Subcutaneous abdominal adipose tissue (tissue), 5 donors: Measurements from ENCODE around the gene CNOT1.
"Not testable (repeated sequence)": the region's sequence is repeated elsewhere in the genome, so short reads cannot be mapped to it uniquely, and the experiment has no call there.

Source experiments
- H3K27ac ChIP-seq: one replicate; pipeline ENCODE4 v1.7.0; 2013; ENCODE audit warnings: low read depth, mild to moderate bottlenecking, inconsistent platforms, low read length, moderate library complexity
- H3K27me3 ChIP-seq, 5 donors: one replicate each; pipeline ENCODE4 v1.7.0; 2013; ENCODE audit warnings: low read length in 5 of 5, inconsistent platforms in 1 of 5; ENCODE audit not compliant: control insufficient read depth in 5 of 5, insufficient read depth in 4 of 5
- H3K36me3 ChIP-seq, 5 donors: one replicate each; pipeline ENCODE4 v1.7.0; 2013; ENCODE audit warnings: low read length in 5 of 5; ENCODE audit not compliant: control insufficient read depth in 5 of 5, insufficient read depth in 5 of 5
- H3K4me1 ChIP-seq, 5 donors: one replicate each; pipeline ENCODE4 v1.7.0; 2013; ENCODE audit warnings: low read length in 5 of 5, mild to moderate bottlenecking in 3 of 5, moderate library complexity in 1 of 5; ENCODE audit not compliant: control insufficient read depth in 5 of 5, insufficient read depth in 5 of 5
- H3K4me3 ChIP-seq, 5 donors: one replicate each; pipeline ENCODE4 v1.7.0; 2013; ENCODE audit warnings: low read length in 5 of 5, low read depth in 1 of 5
- H3K9ac ChIP-seq, 5 donors: one replicate each; pipeline ENCODE4 v1.7.0; 2013; ENCODE audit warnings: low read length in 5 of 5, mild to moderate bottlenecking in 4 of 5, moderate library complexity in 3 of 5
- H3K9me3 ChIP-seq, 5 donors: one replicate each; pipeline ENCODE4 v1.7.0; 2013; ENCODE audit warnings: low read length in 5 of 5; ENCODE audit not compliant: control insufficient read depth in 5 of 5
- donor health status: healthy.
- donor health status: healthy.
- donor health status: healthy.
- donor health status: healthy.
- donor health status: healthy.

The CNOT1 gene

GRCh38 chr16:58584831-58585505 is 44.7 kb downstream of the CNOT1 start:
- Histone ChIP-seq H3K36me3 (peaks cover 55 to 90% (median 70%) of the 10 kb centered on the region in 5 donors), H3K9ac (no peak overlapping the region)

DNA sequence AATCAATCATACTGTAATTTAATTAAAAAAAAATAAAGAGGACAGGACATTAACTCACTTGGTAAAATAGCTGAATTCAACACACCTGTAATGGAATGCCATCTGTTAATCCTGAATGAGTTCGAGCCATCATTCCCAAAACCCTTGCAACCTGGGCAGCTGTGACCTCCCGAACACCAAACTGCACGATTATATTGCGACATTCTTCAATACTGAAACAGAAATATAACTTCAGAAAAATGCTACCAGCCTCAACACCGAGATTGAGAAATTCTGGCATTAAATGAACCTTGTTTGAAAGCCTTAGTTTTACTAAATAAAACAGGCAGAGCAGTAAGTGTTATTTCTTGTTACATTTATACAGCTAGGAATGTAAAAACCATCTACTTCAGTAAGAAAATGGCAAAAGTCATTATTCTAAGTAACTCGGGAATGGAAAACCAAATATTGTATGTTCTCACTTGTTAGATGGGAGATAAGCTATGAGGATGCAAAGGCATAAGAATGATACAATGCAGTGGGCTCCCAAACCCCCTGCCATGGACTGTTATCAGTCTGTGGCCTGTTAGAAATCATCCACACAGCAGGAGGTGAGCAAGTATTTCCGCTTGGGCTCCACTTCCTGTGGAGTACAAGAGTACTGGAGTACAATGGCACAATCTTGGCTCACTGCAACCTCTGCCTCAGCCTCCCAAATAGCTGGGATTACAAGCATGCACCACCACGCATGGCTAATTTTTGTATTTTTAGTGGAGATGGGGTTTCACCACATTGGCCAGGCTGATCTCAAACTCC is 46.5 kb downstream of the CNOT1 start:
- peaks cover 63 to 96% (median 80%) of the 10 kb centered on the region in 5 donors for H3K36me3 ChIP-seq
- no peaks in the 10 kb centered on the region for H3K27me3 ChIP-seq
- no peak overlapping the region for H3K9ac ChIP-seq
- H3K4me3 ChIP-seq, result no peak overlapping the region
- no peaks in the 10 kb centered on the region for H3K9me3 ChIP-seq
- H3K4me1 ChIP-seq, result peaks cover 0 to 4% (median 0%) of the 10 kb centered on the region in 5 donors
- no peak overlapping the region for H3K27ac ChIP-seq

More at GRCh38 chr16:58584831-58585505, 44.7 kb downstream of the CNOT1 start:
- Histone ChIP-seq H3K9me3 (no peaks in the 10 kb centered on the region), H3K4me3 (no peak overlapping the region), H3K27ac (no peak overlapping the region), H3K27me3 (no peaks in the 10 kb centered on the region), H3K4me1 (peaks cover 0 to 4% (median 0%) of the 10 kb centered on the region in 5 donors)

DNA sequence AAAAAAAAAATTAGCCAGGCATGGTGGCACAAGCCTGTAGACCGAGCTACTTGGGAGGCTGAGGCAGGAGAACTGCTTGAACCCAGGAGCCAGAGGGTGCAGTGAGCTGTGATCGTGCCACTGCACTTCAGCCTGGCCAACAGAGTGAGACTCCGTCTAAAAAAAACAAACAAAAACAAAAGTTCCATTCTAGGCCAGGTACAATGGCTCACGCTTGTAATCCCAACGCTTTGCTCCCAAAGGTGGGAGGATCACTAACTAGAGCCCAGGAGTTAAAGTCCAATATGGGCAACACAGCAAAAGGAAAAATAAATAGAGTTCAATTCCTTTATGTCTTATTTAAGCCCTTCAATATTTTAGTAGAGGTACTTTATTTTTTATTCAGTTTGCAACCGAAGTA is 47.5 kb downstream of the CNOT1 start:
- Histone ChIP-seq H3K36me3 (peaks cover 64 to 95% (median 82%) of the 10 kb centered on the region in 5 donors), H3K27ac (no peak overlapping the region), H3K27me3 (no peaks in the 10 kb centered on the region), H3K9ac (no peak overlapping the region), H3K4me1 (peaks cover 0 to 4% (median 0%) of the 10 kb centered on the region in 5 donors), H3K9me3 (no peaks in the 10 kb centered on the region), H3K4me3 (no peak overlapping the region)

DNA sequence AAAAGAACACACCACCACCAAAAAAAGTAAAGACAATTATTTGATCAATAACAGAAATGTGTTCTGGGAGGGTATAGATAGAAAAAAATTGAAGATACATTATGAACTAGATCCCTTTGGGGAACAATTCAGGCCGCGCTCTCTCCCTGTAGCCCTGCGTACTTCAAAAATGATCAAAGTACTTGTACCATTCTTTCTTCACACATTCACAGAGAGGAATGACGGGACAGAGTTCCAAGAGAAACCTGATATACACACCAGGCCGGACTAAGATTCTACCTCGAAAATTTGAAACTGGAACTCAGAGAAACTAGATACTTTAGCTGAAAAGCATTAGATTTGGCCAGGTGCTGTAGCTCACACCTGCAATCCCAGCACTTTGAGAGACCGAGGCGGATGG is 50.0 kb downstream of the CNOT1 start:
- H3K4me3 ChIP-seq, result no peak overlapping the region
- H3K4me1 ChIP-seq, result peaks cover 0 to 4% (median 0%) of the 10 kb centered on the region in 5 donors
- peaks cover 60 to 97% (median 85%) of the 10 kb centered on the region in 5 donors for H3K36me3 ChIP-seq
- no peaks in the 10 kb centered on the region for H3K9me3 ChIP-seq
- no peak overlapping the region for H3K27ac ChIP-seq
- no peaks in the 10 kb centered on the region for H3K27me3 ChIP-seq
- H3K9ac ChIP-seq, result no peak overlapping the region

GRCh38 chr16:58578642-58579041 is 51.0 kb downstream of the CNOT1 start:
- Histone ChIP-seq H3K9ac (no peak overlapping the region), H3K27ac (no peak overlapping the region), H3K36me3 (peaks cover 64 to 97% (median 93%) of the 10 kb centered on the region in 5 donors), H3K27me3 (no peaks in the 10 kb centered on the region), H3K9me3 (no peaks in the 10 kb centered on the region), H3K4me1 (peaks cover 0 to 4% (median 0%) of the 10 kb centered on the region in 5 donors), H3K4me3 (no peak overlapping the region)

DNA sequence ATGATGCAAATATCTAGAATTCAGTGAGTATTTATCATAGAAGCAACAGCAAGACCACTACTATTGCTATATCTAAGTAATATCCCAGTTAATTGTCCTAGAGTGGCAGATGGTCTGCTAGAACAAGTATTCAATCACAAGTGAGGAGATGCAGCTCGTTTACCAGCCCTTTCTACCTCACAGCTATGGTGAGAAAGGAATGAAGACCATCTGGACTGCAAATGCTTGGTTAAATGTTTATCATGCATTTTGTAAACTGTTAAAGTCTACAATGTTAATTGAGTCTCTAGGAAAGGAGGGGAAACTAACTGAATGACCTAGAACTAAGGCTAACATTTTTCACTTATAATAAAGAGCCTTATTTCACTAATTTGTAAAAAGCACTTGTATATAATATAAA is 52.5 kb downstream of the CNOT1 start:
- H3K27ac ChIP-seq, result no peak overlapping the region
- no peak overlapping the region for H3K9ac ChIP-seq
- H3K4me1 ChIP-seq, result no peaks in the 10 kb centered on the region
- peaks cover 55 to 93% (median 83%) of the 10 kb centered on the region in 5 donors for H3K36me3 ChIP-seq
- H3K4me3 ChIP-seq, result no peak overlapping the region
- H3K9me3 ChIP-seq, result no peaks in the 10 kb centered on the region
- H3K27me3 ChIP-seq, result no peaks in the 10 kb centered on the region

DNA sequence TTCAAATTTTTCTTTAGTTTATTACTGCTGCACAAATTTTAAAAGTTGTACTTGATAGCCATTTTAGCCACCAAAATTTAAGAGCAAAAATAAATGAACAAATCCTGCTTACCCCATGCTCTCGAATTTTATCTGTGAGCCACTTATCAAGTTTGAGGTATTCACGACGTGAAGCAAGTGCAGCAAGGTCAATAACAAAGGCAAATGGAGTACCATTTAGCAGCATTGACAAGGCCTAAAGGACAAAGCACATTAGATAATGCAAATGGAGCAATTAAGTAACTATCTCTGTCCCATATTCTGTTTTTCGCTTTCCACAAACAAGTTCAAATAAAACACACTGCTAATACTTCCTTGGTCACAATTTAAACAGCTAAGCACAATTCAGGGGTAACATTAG is 54.7 kb downstream of the CNOT1 start:
- H3K27ac ChIP-seq, result no peak overlapping the region
- no peaks in the 10 kb centered on the region for H3K27me3 ChIP-seq
- H3K9ac ChIP-seq, result no peak overlapping the region
- H3K9me3 ChIP-seq, result no peaks in the 10 kb centered on the region
- H3K36me3 ChIP-seq, result peaks cover 50 to 93% (median 81%) of the 10 kb centered on the region in 5 donors
- H3K4me1 ChIP-seq, result no peaks in the 10 kb centered on the region
- H3K4me3 ChIP-seq, result no peak overlapping the region

DNA sequence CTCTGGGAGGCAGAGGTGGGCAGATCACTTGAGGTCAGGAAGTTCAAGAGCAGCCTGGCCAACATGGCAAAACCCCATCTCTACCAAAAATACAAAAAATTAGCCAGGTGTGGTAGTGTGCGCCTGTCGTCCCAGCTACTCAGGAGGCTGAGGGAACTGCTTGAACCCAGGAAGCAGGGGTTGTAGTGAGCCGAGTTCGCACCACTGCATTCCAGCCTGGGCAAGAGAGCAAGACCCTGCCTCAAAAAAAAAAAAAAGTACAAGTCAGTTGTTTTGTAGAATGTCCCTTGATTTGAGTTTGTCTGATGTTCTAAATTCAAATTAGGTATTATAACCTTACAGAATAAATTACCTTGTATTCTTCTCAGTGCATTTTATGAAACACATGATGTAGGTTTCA is 63.9 kb downstream of the CNOT1 start:
- H3K27ac ChIP-seq, H3K9ac ChIP-seq, H3K4me3 ChIP-seq, H3K9me3 ChIP-seq, H3K27me3 ChIP-seq, H3K4me1 ChIP-seq: not testable (repeated sequence)
- peaks cover 21 to 68% (median 53%) of the 10 kb centered on the region in 5 donors for H3K36me3 ChIP-seq

DNA sequence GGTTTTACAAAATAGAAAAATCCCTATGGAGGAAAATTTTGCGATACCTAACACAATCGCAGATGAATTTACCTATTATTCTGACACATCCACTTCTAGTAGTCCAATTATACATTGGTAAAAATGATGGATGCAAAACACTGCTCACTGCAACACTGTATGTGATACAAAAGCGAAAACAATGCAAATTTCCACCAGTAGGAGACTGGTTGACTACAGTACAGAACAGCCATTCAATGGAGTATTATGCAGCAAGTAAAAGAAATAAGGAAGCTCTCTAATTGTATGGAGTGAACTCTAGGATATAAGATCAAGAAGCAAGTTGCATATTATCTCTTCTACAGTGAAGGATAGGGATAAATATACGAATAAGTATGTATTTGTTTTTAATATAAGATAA is 65.9 kb downstream of the CNOT1 start:
- Histone ChIP-seq H3K36me3 (peaks cover 27 to 75% (median 54%) of the 10 kb centered on the region in 5 donors), H3K4me1 (no peaks in the 10 kb centered on the region), H3K9ac (no peak overlapping the region), H3K9me3 (no peaks in the 10 kb centered on the region), H3K27ac (no peak overlapping the region), H3K4me3 (no peak overlapping the region), H3K27me3 (no peaks in the 10 kb centered on the region)

DNA sequence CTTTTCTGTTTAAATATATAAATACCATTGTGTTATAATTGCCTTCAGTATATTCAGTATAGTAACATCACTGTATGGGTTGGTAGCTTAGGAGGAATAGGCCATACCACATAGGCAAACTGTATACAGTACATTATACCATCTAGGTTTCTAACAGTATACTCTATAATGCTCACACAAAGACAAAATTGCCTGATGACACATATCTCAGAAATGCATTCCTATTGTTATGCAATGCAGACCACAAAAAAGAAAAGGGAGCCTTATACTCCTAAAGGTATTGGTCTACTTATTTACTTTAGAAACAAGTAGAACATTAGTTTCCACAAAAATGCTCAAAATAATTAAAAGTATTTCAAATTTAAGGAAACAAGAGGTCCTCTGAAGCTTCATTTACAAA is 66.4 kb downstream of the CNOT1 start:
- no peaks in the 10 kb centered on the region for H3K4me1 ChIP-seq
- no peak overlapping the region for H3K9ac ChIP-seq
- peaks cover 33 to 78% (median 55%) of the 10 kb centered on the region in 5 donors for H3K36me3 ChIP-seq
- H3K27ac ChIP-seq, result no peak overlapping the region
- H3K27me3 ChIP-seq, result no peaks in the 10 kb centered on the region
- H3K4me3 ChIP-seq, result no peak overlapping the region
- no peaks in the 10 kb centered on the region for H3K9me3 ChIP-seq
